Activated naive CD8-positive, alpha-beta T cell treated with anti-CD3 and anti-CD28 coated beads, Interleukin-2, amount 50 U/mL, for 16 hours (primary cell): ENCODE results near the gene VKORC1.

Source experiments
- DNase-seq: peaks from one replicate; pipeline ENCODE4 v3.0.0-alpha.2; 2020; ENCODE audit warnings: low read depth, low spot score

Gene VKORC1

GRCh38 chr16:31063843-31064611 is 30.6 kb downstream of the VKORC1 start:
- no peak for DNase-seq

- DNase-seq = no peak
These were observed 31.1 kb downstream of the VKORC1 start for GRCh38 chr16:31063495-31063842.

GRCh38 chr16:31061813-31062440 is 32.7 kb downstream of the VKORC1 start:
- no peak for DNase-seq

- DNase-seq = no peak
These were observed 33.3 kb downstream of the VKORC1 start for GRCh38 chr16:31061126-31061812.

GRCh38 chr16:31055613-31056012 is 39.0 kb downstream of the VKORC1 start:
- no peak for DNase-seq

- DNase-seq = no peak
These were observed 42.5 kb downstream of the VKORC1 start for GRCh38 chr16:31052114-31052513.

GRCh38 chr16:31050280-31051030 is 44.1 kb downstream of the VKORC1 start:
- no peak for DNase-seq

GRCh38 chr16:31043898-31044481 is 50.6 kb downstream of the VKORC1 start:
- no peak for DNase-seq

- DNase-seq = no peak
These were observed 51.2 kb downstream of the VKORC1 start for GRCh38 chr16:31043352-31043751.

GRCh38 chr16:31042866-31043265 is 51.7 kb downstream of the VKORC1 start:
- no peak for DNase-seq
